H1 (cell line): Measurements from ENCODE around the gene PLSCR5. TPM values are rescaled to one million over a fixed set of nuclear protein-coding genes. Genes with fewer than 3 reads are reported as not detected.
A peak's percentile ranks its signal among the peaks of the same experiment; 100 is the strongest.

ENCODE experiments used
- CTCF ChIA-PET: fragments of 300-600 bp; sonication (Branson Sonifier 250); formaldehyde crosslinking; loops from one replicate; lab custom pipeline; 2021; ENCODE audit not compliant: partially characterized antibody; lab: Charles Lee
- POLR2A ChIA-PET: fragments of 300-600 bp; sonication (Branson Sonifier 250); formaldehyde crosslinking; loops from one replicate; lab custom pipeline; 2021; ENCODE audit warnings: inconsistent platforms; ENCODE audit not compliant: partially characterized antibody; lab: Charles Lee
- DNase-seq, 2 experiments: peaks; one replicate each; pipeline versions ENCODE4 v3.0.0 to v3.0.0-alpha.2; 2010 to 2022; ENCODE audit warnings: low spot score in 2 of 2, low read depth in 1 of 2, mixed read lengths in 1 of 2
- FAIRE-seq: peaks from 2 replicates; lab custom pipeline; 2011; peaks lifted over from hg19 to GRCh38; lab: Jason Lieb, UNC
- H2AFZ ChIP-seq: 2 replicates; pipeline ENCODE4 v1.8.1; 2012; ENCODE audit warnings: low read length, inconsistent platforms
- H2AK5ac ChIP-seq: 2 replicates; pipeline ENCODE4 v1.6.1; 2013; ENCODE audit warnings: low read depth, low read length
- H2BK120ac ChIP-seq: replicated peaks from 2 replicates; pipeline ENCODE3; 2013; ENCODE audit warnings: low read depth, low read length, inconsistent platforms
- H2BK12ac ChIP-seq: 2 replicates; pipeline ENCODE4 v1.6.1; 2013; ENCODE audit warnings: low read depth, low read length
- H2BK15ac ChIP-seq: 2 replicates; pipeline ENCODE4 v1.6.1; 2013; ENCODE audit warnings: low read length
- H2BK20ac ChIP-seq: 2 replicates; pipeline ENCODE4 v1.6.1; 2013; ENCODE audit warnings: low read length
- H2BK5ac ChIP-seq: 2 replicates; pipeline ENCODE4 v1.6.1; 2013; ENCODE audit warnings: low read depth, low read length
- H3K14ac ChIP-seq: 2 replicates; pipeline ENCODE4 v1.6.1; 2013; ENCODE audit warnings: inconsistent platforms; ENCODE audit not compliant: insufficient read length
- H3K18ac ChIP-seq: 2 replicates; pipeline ENCODE4 v1.6.1; 2013; ENCODE audit warnings: low read length; ENCODE audit errors: extremely low read depth
- H3K23ac ChIP-seq: 2 replicates; pipeline ENCODE4 v1.6.1; 2013; ENCODE audit warnings: inconsistent platforms; ENCODE audit not compliant: insufficient read length
- H3K23me2 ChIP-seq: 2 replicates; pipeline ENCODE4 v1.6.1; 2013; ENCODE audit warnings: low read depth, low read length
- H3K27ac ChIP-seq: 2 replicates; pipeline ENCODE4 v1.6.1; 2011; ENCODE audit warnings: low read depth, low read length, inconsistent platforms
- H3K27me3 ChIP-seq, 4 experiments: replicated peaks in 1 of 4; 1 replicate in 1 of 4; 2 replicates in 3 of 4; pipeline versions ENCODE4 v1.6.1 to v1.8.1; 2011 to 2013; ENCODE audit warnings: low read length in 3 of 4, mild to moderate bottlenecking in 3 of 4, inconsistent platforms in 2 of 4, mixed read lengths in 2 of 4, moderate library complexity in 1 of 4; ENCODE audit not compliant: control insufficient read depth in 3 of 4, insufficient read depth in 3 of 4; ENCODE audit errors: extremely low read depth in 1 of 4
- H3K36me3 ChIP-seq, 4 experiments: 2 replicates each; pipeline versions ENCODE4 v1.6.1 to v1.8.1; 2011 to 2013; ENCODE audit warnings: mild to moderate bottlenecking in 4 of 4, low read length in 3 of 4, moderate library complexity in 2 of 4, control low read depth in 1 of 4, inconsistent platforms in 1 of 4; ENCODE audit not compliant: insufficient read depth in 4 of 4, control insufficient read depth in 2 of 4
- H3K4ac ChIP-seq: replicated peaks from 2 replicates; pipeline ENCODE3; 2013; ENCODE audit warnings: low read length, low read depth, mixed read lengths, inconsistent platforms; ENCODE audit not compliant: insufficient read length
- H3K4me1 ChIP-seq, 4 experiments: replicated peaks in 1 of 4; 1 replicate in 1 of 4; 2 replicates in 3 of 4; pipeline versions ENCODE4 v1.6.1 to v1.8.1; 2011 to 2013; ENCODE audit warnings: low read length in 3 of 4, inconsistent platforms in 2 of 4, mixed read lengths in 1 of 4; ENCODE audit not compliant: insufficient read depth in 4 of 4, control insufficient read depth in 3 of 4
- H3K4me2 ChIP-seq, 2 experiments: 2 replicates each; pipeline versions ENCODE4 v1.6.1 to v1.8.1; 2011 to 2013; ENCODE audit warnings: low read depth in 2 of 2, low read length in 2 of 2, control low read depth in 1 of 2, inconsistent platforms in 1 of 2, mild to moderate bottlenecking in 1 of 2; ENCODE audit not compliant: insufficient read depth in 1 of 2
- H3K4me3 ChIP-seq, 4 experiments: fragments of 200-600, 300-600 bp in 1 of 4; sonication (generic), shearing (Covaris generic), sonication (Bioruptor Twin) in 1 of 4; 2 replicates each; pipeline versions ENCODE4 v1.5.1 to v1.8.1; 2011 to 2016; ENCODE audit warnings: low read length in 4 of 4, low read depth in 3 of 4, control low read depth in 2 of 4, inconsistent platforms in 2 of 4, mild to moderate bottlenecking in 2 of 4, mixed read lengths in 1 of 4, moderate library complexity in 1 of 4; ENCODE audit not compliant: insufficient read depth in 2 of 4; ENCODE audit errors: extremely low read depth in 1 of 4
- H3K56ac ChIP-seq: replicated peaks from 2 replicates; pipeline ENCODE3; 2013; ENCODE audit warnings: low read depth, mild to moderate bottlenecking, mixed read lengths, low read length, inconsistent platforms; ENCODE audit not compliant: insufficient read length
- H3K79me1 ChIP-seq: 2 replicates; pipeline ENCODE4 v1.6.1; 2013; ENCODE audit warnings: low read depth, low read length, control low read depth
- H3K79me2 ChIP-seq, 2 experiments: 2 replicates each; pipeline versions ENCODE4 v1.6.1 to v1.8.1; 2012 to 2013; ENCODE audit warnings: low read length in 2 of 2, mild to moderate bottlenecking in 2 of 2, inconsistent platforms in 1 of 2; ENCODE audit not compliant: insufficient read depth in 2 of 2, control insufficient read depth in 1 of 2
- H3K9ac ChIP-seq, 4 experiments: replicated peaks in 1 of 4; 1 replicate in 1 of 4; 2 replicates in 3 of 4; pipeline versions ENCODE4 v1.6.1 to v1.8.1; 2011 to 2013; ENCODE audit warnings: low read depth in 3 of 4, low read length in 3 of 4, control low read depth in 2 of 4, mild to moderate bottlenecking in 2 of 4, moderate library complexity in 2 of 4, inconsistent platforms in 1 of 4; ENCODE audit errors: extremely low read depth in 1 of 4
- H3K9me3 ChIP-seq, 2 experiments: 2 replicates each; pipeline versions ENCODE4 v1.6.1 to v1.8.1; 2012 to 2013; ENCODE audit warnings: mild to moderate bottlenecking in 2 of 2, moderate library complexity in 2 of 2, control low read depth in 1 of 2, inconsistent platforms in 1 of 2, low read depth in 1 of 2, low read length in 1 of 2, mixed read lengths in 1 of 2; ENCODE audit not compliant: insufficient read depth in 2 of 2
- H4K20me1 ChIP-seq, 2 experiments: replicated peaks in 1 of 2; 2 replicates each; pipeline versions ENCODE3 to v1.8.1; 2011 to 2013; ENCODE audit warnings: inconsistent platforms in 2 of 2, low read length in 2 of 2, mild to moderate bottlenecking in 1 of 2; ENCODE audit not compliant: insufficient read depth in 2 of 2, control insufficient read depth in 1 of 2
- H4K5ac ChIP-seq: 2 replicates; pipeline ENCODE4 v1.6.1; 2013; ENCODE audit warnings: low read length, low read depth, mixed read lengths, inconsistent platforms; ENCODE audit not compliant: insufficient read length
- H4K8ac ChIP-seq: 2 replicates; pipeline ENCODE4 v1.8.0; 2013; ENCODE audit warnings: mild to moderate bottlenecking, moderate library complexity, low read length, inconsistent platforms; ENCODE audit not compliant: insufficient read depth; ENCODE audit errors: extremely low read depth
- H4K91ac ChIP-seq: replicated peaks from 2 replicates; pipeline ENCODE3; 2013; ENCODE audit warnings: low read length, mixed read lengths, inconsistent platforms; ENCODE audit not compliant: insufficient read length
- ASH2L ChIP-seq: fragments of 200-600, 300-600 bp; sonication (generic); IDR thresholded peaks from one replicate; pipeline ENCODE4 v1.7.1; 2017; ENCODE audit warnings: low read length
- BACH1 ChIP-seq: IDR thresholded peaks from 2 replicates; pipeline ENCODE4 v1.6.1; 2012; ENCODE audit warnings: low read length, improper control_type of control experiment
- EZH2 ChIP-seq: fragments of 200-600 bp; sonication (generic); IDR thresholded peaks from 2 replicates; pipeline ENCODE4 v1.7.1; 2012; ENCODE audit warnings: low read depth, mild to moderate bottlenecking, moderate library complexity, low read length, inconsistent platforms; ENCODE audit not compliant: severe bottlenecking
- JUN ChIP-seq: IDR thresholded peaks from 2 replicates; pipeline ENCODE4 v1.6.1; 2011; ENCODE audit warnings: low read depth, mild to moderate bottlenecking, improper control_type of control experiment, low read length
- JUND ChIP-seq: IDR thresholded peaks from 2 replicates; pipeline ENCODE4 v1.6.1; 2011; ENCODE audit warnings: mild to moderate bottlenecking, improper control_type of control experiment, low read length
- KDM4A ChIP-seq: IDR thresholded peaks from one replicate; pipeline ENCODE4 v1.7.1; 2012; ENCODE audit warnings: low read depth, mild to moderate bottlenecking, moderate library complexity, low read length, inconsistent platforms; ENCODE audit not compliant: severe bottlenecking
- MAX ChIP-seq: IDR thresholded peaks from 2 replicates; pipeline ENCODE4 v1.6.1; 2012; ENCODE audit warnings: inconsistent platforms
- NANOG ChIP-seq: IDR thresholded peaks from 2 replicates; pipeline ENCODE4 v1.6.1; 2011; ENCODE audit warnings: low read length, low read depth, mild to moderate bottlenecking, inconsistent platforms; ENCODE audit not compliant: insufficient read depth, poor library complexity, severe bottlenecking
- SIX5 ChIP-seq: IDR thresholded peaks from 2 replicates; pipeline ENCODE4 v1.6.1; 2011; ENCODE audit warnings: mild to moderate bottlenecking, low read depth, low read length
- SUZ12 ChIP-seq: fragments of 200-600 bp; sonication (generic); IDR thresholded peaks from 2 replicates; pipeline ENCODE4 v1.6.1; 2012; ENCODE audit warnings: mild to moderate bottlenecking, inconsistent platforms, low read length, moderate library complexity, mixed read lengths
- TAF1 ChIP-seq: IDR thresholded peaks from 2 replicates; pipeline ENCODE4 v1.6.1; 2011; ENCODE audit warnings: mild to moderate bottlenecking, low read depth, low read length
- TAF7 ChIP-seq: optimal IDR thresholded peaks from 2 replicates; pipeline ENCODE3; 2011; ENCODE audit warnings: low read depth, mild to moderate bottlenecking, inconsistent platforms, low read length, moderate library complexity, borderline replicate concordance
- TEAD4 ChIP-seq: IDR thresholded peaks from 2 replicates; pipeline ENCODE4 v1.6.1; 2012; ENCODE audit warnings: low read depth, low read length, inconsistent platforms, mixed read lengths
- WGBS, 2 experiments: shearing (Covaris generic) in 1 of 2; methylation state at CpG; one replicate each; pipeline versions ENCODE4 v1.1.6 to v1.1.7; 2013 to 2015; ENCODE audit warnings: low lambda C conversion rate in 2 of 2, mixed read lengths in 2 of 2, inconsistent platforms in 1 of 2, low coverage in 1 of 2, missing lambda C conversion rate in 1 of 2; ENCODE audit not compliant: insufficient replicate concordance in 2 of 2, insufficient coverage in 1 of 2, insufficient read length in 1 of 2; ENCODE audit errors: extremely low coverage in 1 of 2, missing lambda C conversion rate in 1 of 2; 5-methylcytosine and 5-hydroxymethylcytosine counted together
- polyA plus RNA-seq, 7 experiments: library from polyadenylated mRNA; depleted of rRNA in 3 of 7; stranded (reverse) in 5 of 7; unstranded in 2 of 7; fragments of >200 nt in 5 of 7; fragments of 200-250 nt in 2 of 7; gene quantifications; 1 replicate in 5 of 7; 2 replicates in 1 of 7; 4 replicates in 1 of 7; pipeline versions ENCODE4 v1.2.1 to v1.2.3, GENCODE V29; 2011 to 2013; ENCODE audit warnings: missing spikeins in 2 of 7, mixed read lengths in 2 of 7
- total RNA-seq: library from RNA; stranded (reverse); fragmentation: NEBNext Ultra II Directional; extraction: Animal tissue kit (Norgen Biotek cat#: 25700); gene quantifications from 2 replicates; pipeline ENCODE4 v1.2.1, GENCODE V29; 2021
- TF ChIP-seq, protein P1 (sequence below): IDR thresholded peaks from 2 replicates; pipeline ENCODE4 v1.6.1; 2012; ENCODE audit warnings: inconsistent platforms

Gene PLSCR5
- total and polyA plus RNA-seq, 2 of the 8 experiments (the other 6 are each of a cell fraction or from before 2014, with no cell fraction given) = not detected

DNA sequence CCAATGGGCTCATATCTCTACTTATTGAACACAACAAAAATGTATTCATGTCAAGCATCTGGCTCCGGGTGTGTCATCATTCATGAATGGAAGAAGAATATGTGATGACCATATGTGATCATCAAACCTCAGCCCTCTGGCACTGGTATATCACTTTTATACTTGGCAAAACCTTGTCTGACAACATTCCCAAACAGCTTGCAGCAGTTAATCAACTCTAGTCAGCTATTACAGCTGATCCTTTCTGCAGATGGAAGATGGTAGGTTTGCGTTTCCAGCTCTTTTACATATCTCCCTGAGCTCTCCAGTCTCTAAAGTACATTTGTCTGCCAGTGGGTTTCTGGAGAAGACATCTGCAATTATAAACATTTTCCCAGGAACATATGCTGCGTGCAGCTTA is 6.6 kb downstream of the PLSCR5 start:
- Histone ChIP-seq H2BK120ac (no peak overlapping the region), H3K4me2 (no peak overlapping the region), H3K4me3 (no peak overlapping the region), H4K8ac (no peak overlapping the region), H2AFZ (peak overlapping the region; percentile 18; the same call in 1 of the 2 replicates), H2AK5ac (no peak overlapping the region), H3K4ac (no peak overlapping the region), H2BK15ac (no peak overlapping the region), H4K91ac (no peak overlapping the region), H4K20me1 (no peaks in the 10 kb centered on the region), H2BK12ac (no peak overlapping the region), H3K18ac (no peak overlapping the region), H4K5ac (no peak overlapping the region), H3K79me1 (no peaks in the 10 kb centered on the region), H3K14ac (no peak overlapping the region), H3K9me3 (no peaks in the 10 kb centered on the region), H3K23me2 (no peaks in the 10 kb centered on the region), H3K23ac (no peak overlapping the region), H3K56ac (no peak overlapping the region), H3K27ac (no peak overlapping the region), H2BK5ac (no peak overlapping the region), H3K79me2 (no peaks in the 10 kb centered on the region), H3K36me3 (no peaks in the 10 kb centered on the region), H2BK20ac (no peak overlapping the region), H3K27me3 (no peaks in the 10 kb centered on the region), H3K9ac (no peak overlapping the region), H3K4me1 (no peaks in the 10 kb centered on the region)
- CTCF ChIA-PET = interaction anchor here (0.6 to 2.4 kb wide), 7 partner anchors 9 to 408 kb away, joined by 3 to 14 read pairs (median 4); no protein-coding TSS in a partner anchor
- FAIRE-seq (no peak), DNase-seq (no peak)
- whole genome bisulfite sequencing, 2 experiments = 91% methylated on average over 3 of the region's 3 CpGs; no CpG with 5 or more reads in 1 of the 2 experiments
- POLR2A ChIA-PET = no interaction called here
- TF ChIP-seq TAF1 = no peak
- TF ChIP-seq NANOG = no peak
- no peak for TF ChIP-seq JUND
- no peak for TF ChIP-seq MAX
- no peak for TF ChIP-seq TEAD4
- no peak for TF ChIP-seq BACH1
- no peak for TF ChIP-seq SUZ12
- TF ChIP-seq, protein P1, sequence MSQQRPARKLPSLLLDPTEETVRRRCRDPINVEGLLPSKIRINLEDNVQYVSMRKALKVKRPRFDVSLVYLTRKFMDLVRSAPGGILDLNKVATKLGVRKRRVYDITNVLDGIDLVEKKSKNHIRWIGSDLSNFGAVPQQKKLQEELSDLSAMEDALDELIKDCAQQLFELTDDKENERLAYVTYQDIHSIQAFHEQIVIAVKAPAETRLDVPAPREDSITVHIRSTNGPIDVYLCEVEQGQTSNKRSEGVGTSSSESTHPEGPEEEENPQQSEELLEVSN = no peak
- no peak for TF ChIP-seq KDM4A
- TF ChIP-seq JUN = no peak
- TF ChIP-seq TAF7 = no peak
- TF ChIP-seq EZH2 = no peak
- no peak for TF ChIP-seq SIX5
- no peak for TF ChIP-seq ASH2L
